Right lung (tissue), 10 donors: ENCODE data around the gene TNRC18. TPM values are rescaled to one million over a fixed set of nuclear protein-coding genes. Genes with fewer than 3 reads are reported as not detected.
"Not testable (repeated sequence)": the region's sequence is repeated elsewhere in the genome, so short reads cannot be mapped to it uniquely, and the experiment has no call there.

Experiments
- DNase-seq, 2 donors: peaks; one replicate each; pipeline ENCODE4 v3.0.0-alpha.2; 2013
- long read RNA-seq, 8 donors: transcript quantifications; one replicate each; lab custom pipeline, GENCODE V29; 2026
- polyA plus RNA-seq, 5 donors: library from polyadenylated mRNA; unstranded; fragments of 120-200 nt; gene quantifications; one replicate each; pipeline versions ENCODE4 v1.2.1 to v1.2.3, GENCODE V29; 2013; ENCODE audit warnings: inconsistent platforms in 1 of 5, low replicate concordance in 1 of 5; ENCODE audit not compliant: insufficient read length in 5 of 5, insufficient read depth in 1 of 5

The TNRC18 gene
- 100 to 1,000 TPM in 3 of 5 donors, 10 to 100 TPM in 2; 87.7 to 152 (median 104) TPM for polyA plus RNA-seq
- long read RNA-seq, donor 1, partial matches to known transcripts = 35 of 40 reads
- long read RNA-seq, donor 1, other reads (novel, unspliced or antisense) = 0 of 40 reads
- long read RNA-seq, donor 2, partial matches to known transcripts = 13 of 14 reads
- long read RNA-seq, donor 2, other reads (novel, unspliced or antisense) = 0 of 14 reads
- long read RNA-seq, donor 3, partial matches to known transcripts = 23 of 26 reads
- long read RNA-seq, donor 3, other reads (novel, unspliced or antisense) = 0 of 26 reads
- long read RNA-seq, donor 4, partial matches to known transcripts = 9 of 9 reads
- long read RNA-seq, donor 4, other reads (novel, unspliced or antisense) = 0 of 9 reads
- long read RNA-seq, donor 5, partial matches to known transcripts = 26 of 31 reads
- long read RNA-seq, donor 5, other reads (novel, unspliced or antisense) = 0 of 31 reads
- long read RNA-seq, donor 6, partial matches to known transcripts = 30 of 34 reads
- long read RNA-seq, donor 6, other reads (novel, unspliced or antisense) = 0 of 34 reads
- long read RNA-seq, donor 7, partial matches to known transcripts = 31 of 31 reads
- long read RNA-seq, donor 7, other reads (novel, unspliced or antisense) = 0 of 31 reads
- long read RNA-seq, donor 8, partial matches to known transcripts = 0 of 1 reads
- long read RNA-seq, donor 8, other reads (novel, unspliced or antisense) = 0 of 1 reads

GRCh38 chr7:5423306-5423975 is at the start of gene TNRC18:
Gene TNRC18, minus strand, starts transcription at chr7:5423834. Its CDS starts 2,588 bp downstream, at chr7:5421246.
- DNase-seq = no peak

DNA sequence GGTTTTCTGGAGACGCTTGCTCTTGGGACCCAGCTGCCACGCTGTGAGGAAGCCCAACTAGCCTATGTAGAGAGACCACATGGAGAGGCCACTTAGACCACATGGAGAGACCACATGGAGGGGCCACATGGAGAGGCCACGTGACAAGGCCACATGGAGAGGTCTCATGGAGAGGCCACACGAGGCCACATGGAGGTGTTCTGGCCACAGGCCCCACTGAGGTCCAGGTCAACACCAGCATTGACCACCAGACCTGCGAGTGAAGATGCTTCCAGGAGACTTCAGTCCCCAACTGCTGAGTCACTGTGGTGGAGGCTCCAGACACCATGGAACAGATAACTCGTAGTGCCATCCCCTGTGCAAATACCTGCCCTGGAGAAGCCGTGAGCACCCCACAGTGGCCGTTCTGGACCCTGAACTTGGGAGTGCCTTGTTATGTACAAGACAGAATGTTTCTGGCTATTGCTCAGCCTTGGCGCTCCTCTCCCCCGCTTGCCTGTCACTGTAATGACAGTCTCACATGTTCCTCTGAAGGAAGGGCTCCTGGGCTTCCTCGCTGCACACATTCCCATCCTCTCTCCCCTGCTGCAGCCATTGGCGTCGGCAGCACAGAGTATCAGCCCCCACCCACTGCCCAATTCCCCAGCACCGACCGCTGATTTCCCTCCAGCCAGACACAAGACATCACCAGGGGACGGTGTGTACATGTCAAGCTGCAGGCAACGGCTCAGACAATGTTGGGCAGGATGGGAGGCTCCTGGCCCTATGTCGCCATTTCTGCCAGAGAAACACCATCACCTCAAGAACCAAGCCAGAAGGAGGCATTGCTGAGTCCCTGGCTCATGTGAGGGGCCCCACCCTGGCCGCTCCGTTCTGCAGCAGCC is 49.0 kb upstream of the TNRC18 start:
- DNase-seq = no peak

GRCh38 chr7:5471623-5472022 is 48.0 kb upstream of the TNRC18 start:
- DNase-seq = not testable (repeated sequence)

DNA sequence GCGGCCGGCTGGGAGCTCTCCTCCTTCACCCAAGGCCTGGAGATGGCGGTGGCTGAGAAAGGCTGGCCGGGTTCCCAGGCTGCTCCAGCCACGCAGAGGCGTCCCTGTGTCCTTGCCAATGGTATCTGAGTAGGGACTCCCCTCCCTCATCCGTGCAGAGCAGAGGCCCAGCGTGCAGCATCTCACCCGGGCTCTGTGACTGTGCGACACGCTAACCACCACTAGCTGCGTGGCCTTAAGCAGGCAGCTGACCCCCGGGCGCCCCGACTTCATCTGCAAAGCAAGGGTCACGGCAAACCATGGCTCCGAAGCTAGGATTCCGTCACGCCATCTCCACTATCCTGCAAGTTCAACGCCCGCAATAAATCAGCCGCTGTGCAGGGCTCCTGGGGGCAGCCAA is 47.2 kb upstream of the TNRC18 start:
- peak; percentile 83 for DNase-seq

GRCh38 chr7:5470167-5470532 is 46.5 kb upstream of the TNRC18 start:
- DNase-seq = no peak

- DNase-seq = no peak
Observed at GRCh38 chr7:5469375-5470166, 45.9 kb upstream of the TNRC18 start.

DNA sequence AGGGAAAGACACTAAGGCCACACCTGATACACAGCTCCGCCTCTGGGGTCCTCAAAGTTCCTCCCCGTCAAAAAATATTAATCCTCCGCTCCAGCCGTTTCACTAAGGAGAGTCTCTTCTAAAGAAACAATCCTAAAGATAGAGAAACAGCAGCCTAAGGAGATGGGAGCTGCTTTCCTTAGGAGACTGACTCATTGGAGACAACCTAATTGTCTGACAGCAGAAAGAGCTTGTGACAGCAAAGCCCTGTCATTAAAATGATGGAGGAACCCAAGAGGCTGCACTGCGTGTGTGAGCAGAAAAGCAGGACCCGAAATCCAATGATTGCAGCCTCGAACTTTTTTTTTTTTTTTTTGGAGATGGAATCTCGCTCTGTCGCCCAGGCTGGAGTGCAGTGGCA is 44.0 kb upstream of the TNRC18 start:
- no peak for DNase-seq

DNA sequence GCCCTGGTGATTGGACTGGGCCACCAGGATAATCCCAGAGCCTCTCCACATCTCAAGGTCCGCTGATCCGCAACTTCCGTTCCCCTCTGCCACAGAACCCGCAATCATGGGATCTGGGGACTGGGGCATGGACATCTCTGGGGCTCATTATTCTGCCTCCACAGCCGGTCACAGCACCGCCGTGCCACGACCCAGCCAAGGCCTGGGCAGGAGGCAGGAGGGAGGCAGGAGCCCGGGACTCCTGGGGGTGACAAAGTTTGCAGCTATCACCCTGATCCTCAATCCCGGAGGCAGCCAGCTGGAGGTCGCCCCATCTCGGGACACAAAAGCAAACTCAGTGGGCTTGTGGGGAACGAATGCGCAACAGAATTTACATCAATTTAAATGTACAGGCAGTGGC is 42.9 kb upstream of the TNRC18 start:
- no peak for DNase-seq

GRCh38 chr7:5463031-5463430 is 39.4 kb upstream of the TNRC18 start:
- DNase-seq = no peak

DNA sequence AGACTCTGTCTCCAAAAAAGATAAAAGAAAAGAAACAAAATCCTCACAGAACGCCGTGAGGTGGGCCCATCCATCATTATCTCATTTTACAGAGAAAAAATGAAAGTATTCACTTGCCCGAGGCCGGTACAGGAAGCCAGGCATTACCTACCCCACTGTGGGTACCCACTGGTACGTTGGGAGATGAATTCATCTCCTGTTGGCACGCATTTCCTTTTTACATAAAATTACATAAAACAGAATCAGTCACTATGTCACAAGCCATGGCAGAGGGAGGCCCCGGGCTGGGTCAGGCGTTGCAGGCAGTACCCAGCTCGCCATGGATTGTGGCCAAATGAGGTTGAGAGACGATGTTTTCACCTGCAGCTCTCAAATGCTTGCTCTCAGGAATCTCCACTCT is 38.6 kb upstream of the TNRC18 start:
- no peak for DNase-seq

DNA sequence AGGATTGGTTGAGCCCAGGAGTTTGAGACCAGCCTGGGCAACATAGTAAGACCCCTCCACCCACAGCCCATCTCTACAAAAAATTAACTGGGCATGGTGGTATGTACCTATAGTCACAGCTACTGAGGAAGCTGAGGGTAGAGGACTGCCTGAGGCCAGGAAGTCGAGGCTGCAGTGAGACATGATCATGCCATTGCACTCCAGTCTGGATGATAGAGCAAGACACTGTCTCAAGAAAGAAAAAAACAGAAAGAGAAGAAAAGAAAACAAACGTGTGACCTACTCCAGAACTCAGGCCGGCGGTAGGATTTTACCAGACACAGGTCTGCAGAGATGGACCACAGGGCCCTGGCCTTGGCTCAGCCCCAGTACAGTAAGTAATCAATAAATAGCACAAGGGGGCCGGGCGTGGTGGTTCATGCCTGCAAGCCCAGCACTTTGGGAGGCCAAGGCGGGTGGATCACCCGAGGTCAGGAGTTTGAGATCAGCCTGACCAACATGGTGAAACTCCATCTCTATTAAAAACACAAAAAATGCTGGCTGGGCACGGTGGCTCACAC is 35.4 kb upstream of the TNRC18 start:
- no peak for DNase-seq

- no peak for DNase-seq
Observed at GRCh38 chr7:5457245-5457735, 33.7 kb upstream of the TNRC18 start.

- no peak for DNase-seq
Observed at GRCh38 chr7:5456409-5456808, 32.8 kb upstream of the TNRC18 start.

GRCh38 chr7:5455581-5456219 is 32.1 kb upstream of the TNRC18 start:
- no peak for DNase-seq

- no peak for DNase-seq
Observed at GRCh38 chr7:5455175-5455574, 31.5 kb upstream of the TNRC18 start.

DNA sequence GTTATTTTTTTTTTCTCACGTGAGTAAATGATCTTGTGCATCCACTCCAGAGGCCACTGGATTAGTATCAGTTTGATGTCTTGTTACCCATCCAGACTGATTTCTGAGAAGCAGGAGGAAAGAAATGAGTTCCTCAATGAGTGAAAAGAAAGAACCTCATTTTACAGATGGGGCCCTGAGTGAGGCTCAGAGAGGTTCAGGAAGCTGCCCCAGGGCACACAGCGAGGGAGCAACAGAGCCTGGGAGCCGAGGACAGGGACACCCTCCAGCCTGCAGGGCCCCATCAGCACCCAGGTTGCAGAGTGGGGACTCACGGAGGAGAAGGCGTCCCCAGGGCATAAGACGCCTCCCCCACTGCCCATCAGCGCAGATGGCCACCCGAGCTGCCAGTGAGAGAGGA is 30.9 kb upstream of the TNRC18 start:
- no peak for DNase-seq

DNA sequence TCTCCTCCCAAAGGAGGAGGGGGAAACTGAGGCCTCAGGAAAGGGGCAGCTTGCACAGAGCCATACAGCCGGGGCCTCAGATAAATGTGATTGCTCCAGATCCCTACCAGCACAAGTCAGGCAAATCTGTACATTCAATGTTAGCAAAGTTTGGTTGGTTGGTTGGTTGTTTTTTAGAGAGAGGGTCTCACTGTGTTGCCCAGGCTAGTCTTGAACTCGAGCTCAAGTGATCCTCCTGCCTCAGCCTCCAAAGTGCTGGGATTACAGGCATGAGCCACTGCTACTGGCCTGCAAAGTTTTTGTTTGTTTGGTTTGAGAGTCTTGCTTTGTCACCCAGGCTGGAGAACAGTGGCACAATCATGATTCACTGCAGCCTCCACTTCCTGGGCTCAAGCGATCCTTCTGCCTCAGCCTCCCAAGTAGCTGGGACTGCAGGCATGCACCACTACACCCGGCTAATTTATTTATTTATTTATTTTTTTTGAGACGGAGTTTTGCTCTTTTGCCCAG is 30.0 kb upstream of the TNRC18 start:
- no peak for DNase-seq

GRCh38 chr7:5452937-5453540 is 29.4 kb upstream of the TNRC18 start:
- no peak for DNase-seq

- DNase-seq = no peak
Observed at GRCh38 chr7:5452470-5452899, 28.9 kb upstream of the TNRC18 start.
